GM12878 (cell line): ENCODE measurements around the gene CSF2. TPM values are rescaled to one million over a fixed set of nuclear protein-coding genes. Genes with fewer than 3 reads are reported as not detected.

Experiments
- ATAC-seq: fragments of 200-7000 bp; cut with Tn5 transposase; 3 replicates; pipeline ENCODE4 v1.9.1; 2020; ENCODE audit warnings: mild to moderate bottlenecking, moderate library complexity
- BruUV-seq: library from RNA; stranded (reverse); fragments of 400-500 nt; replicated peaks from 2 replicates; lab custom pipeline; 2021; lab: Mats Ljungman, UMichigan
- CTCF ChIA-PET: fragments of 300-600 bp; sonication (Branson Sonifier 250); formaldehyde crosslinking; extraction: SDS; loops from one replicate; lab custom pipeline; 2021; ENCODE audit warnings: inconsistent platforms; lab: Yijun Ruan, JAX
- POLR2A ChIA-PET: fragments of 350-600 bp; formaldehyde crosslinking; extraction: SDS; loops from one replicate; lab custom pipeline; 2021; ENCODE audit warnings: inconsistent platforms; lab: Charles Lee
- RAD21 ChIA-PET: fragments of 300-600 bp; sonication (Branson Sonifier 250); formaldehyde crosslinking; loops from one replicate; lab custom pipeline; 2023; ENCODE audit warnings: antibody characterized with exemption; ENCODE audit not compliant: unreplicated experiment; lab: Charles Lee
- SMC1A ChIA-PET: fragments of 300-600 bp; sonication (Branson Sonifier 250); formaldehyde crosslinking; loops from one replicate; lab custom pipeline; 2023; ENCODE audit not compliant: unreplicated experiment, uncharacterized antibody; lab: Charles Lee
- DNase-seq: peaks from one replicate; pipeline ENCODE4 v3.0.0-alpha.2; 2011; ENCODE audit warnings: low read depth, low spot score
- FAIRE-seq: peaks from 3 replicates; lab custom pipeline; 2011; peaks lifted over from hg19 to GRCh38; lab: Jason Lieb, UNC
- H2AFZ ChIP-seq: 2 replicates; pipeline ENCODE4 v1.6.0; 2011; ENCODE audit warnings: low read depth, low read length, control low read depth; ENCODE audit not compliant: control insufficient read depth
- H3K27ac ChIP-seq: 2 replicates; pipeline ENCODE4 v1.5.1; 2011; ENCODE audit warnings: control low read depth; ENCODE audit not compliant: control insufficient read depth, insufficient read depth
- H3K27me3 ChIP-seq, 2 experiments: replicated peaks in 1 of 2; 2 replicates each; pipeline versions ENCODE4 v1.6.0 to v1.6.1; 2011; ENCODE audit warnings: low read length in 1 of 2; ENCODE audit not compliant: control insufficient read depth in 2 of 2, insufficient read depth in 2 of 2
- H3K36me3 ChIP-seq, 2 experiments: 2 replicates each; pipeline ENCODE4 v1.5.1; 2011; ENCODE audit warnings: low read length in 1 of 2; ENCODE audit not compliant: control insufficient read depth in 2 of 2, insufficient read depth in 2 of 2
- H3K4me1 ChIP-seq: 2 replicates; pipeline ENCODE4 v1.6.1; 2011; ENCODE audit warnings: mild to moderate bottlenecking, low read length, moderate library complexity, mixed read lengths; ENCODE audit not compliant: control insufficient read depth, insufficient read depth
- H3K4me2 ChIP-seq: 2 replicates; pipeline ENCODE4 v1.6.0; 2011; ENCODE audit warnings: control low read depth; ENCODE audit not compliant: control insufficient read depth, insufficient read depth
- H3K4me3 ChIP-seq: fragments of 200-600 bp; sonication (generic); 2 replicates; pipeline ENCODE4 v1.5.1; 2016
- H3K79me2 ChIP-seq: 2 replicates; pipeline ENCODE4 v1.6.0; 2011; ENCODE audit warnings: low read length; ENCODE audit not compliant: control insufficient read depth, insufficient read depth
- H3K9ac ChIP-seq: 2 replicates; pipeline ENCODE4 v1.8.0; 2011; ENCODE audit warnings: low read length, control low read depth, mixed read lengths; ENCODE audit not compliant: control insufficient read depth, insufficient read depth
- H3K9me3 ChIP-seq: replicated peaks from 3 replicates; pipeline ENCODE4 v1.5.1; 2011; ENCODE audit warnings: mild to moderate bottlenecking, low read length; ENCODE audit not compliant: control insufficient read depth, insufficient read depth
- H4K20me1 ChIP-seq: 2 replicates; pipeline ENCODE4 v1.6.0; 2011; ENCODE audit not compliant: control insufficient read depth, insufficient read depth
- ATF3 ChIP-seq: IDR thresholded peaks from 2 replicates; pipeline ENCODE4 v1.6.1; 2011; ENCODE audit warnings: low read depth, mild to moderate bottlenecking, low read length, moderate library complexity, borderline replicate concordance; ENCODE audit errors: extremely low read depth
- E2F4 ChIP-seq: IDR thresholded peaks from 2 replicates; pipeline ENCODE4 v1.6.1; 2012; ENCODE audit warnings: low read depth, low read length, improper control_type of control experiment
- E4F1 ChIP-seq: fragments of 450-650 bp; IDR thresholded peaks from 2 replicates; pipeline ENCODE4 v1.6.1; 2018; ENCODE audit warnings: borderline replicate concordance, mild to moderate bottlenecking; ENCODE audit not compliant: partially characterized antibody
- HDAC6 ChIP-seq: fragments of 200-600 bp; sonication (generic); IDR thresholded peaks from one replicate; pipeline ENCODE4 v1.8.0; 2017; ENCODE audit warnings: antibody characterized with exemption; ENCODE audit not compliant: unreplicated experiment
- KLF5 ChIP-seq: fragments of 450-650 bp; IDR thresholded peaks from 2 replicates; pipeline ENCODE4 v1.6.1; 2014; ENCODE audit warnings: mild to moderate bottlenecking; ENCODE audit not compliant: partially characterized antibody
- MEF2B ChIP-seq: fragments of 450-650 bp; IDR thresholded peaks from 2 replicates; pipeline ENCODE4 v1.6.1; 2018; ENCODE audit warnings: mild to moderate bottlenecking, moderate library complexity; ENCODE audit not compliant: partially characterized antibody, poor library complexity, severe bottlenecking
- NFIC ChIP-seq: IDR thresholded peaks from 2 replicates; pipeline ENCODE4 v1.6.1; 2012; ENCODE audit warnings: low read depth, mild to moderate bottlenecking, inconsistent platforms, low read length, moderate library complexity
- NKRF ChIP-seq: fragments of 450-650 bp; conservative IDR thresholded peaks from 2 replicates; pipeline ENCODE4 v1.6.1; 2017; ENCODE audit warnings: mild to moderate bottlenecking, moderate library complexity
- USF1 ChIP-seq: IDR thresholded peaks from 2 replicates; pipeline ENCODE4 v1.6.1; 2011; ENCODE audit warnings: borderline replicate concordance, low read depth, mild to moderate bottlenecking, moderate library complexity, mixed read lengths, low read length; ENCODE audit not compliant: insufficient read depth; ENCODE audit errors: extremely low read length
- WGBS: methylation state at CpG from one replicate; pipeline ENCODE4 v1.1.6; 2016; ENCODE audit warnings: low lambda C conversion rate; ENCODE audit not compliant: insufficient replicate concordance, insufficient coverage; ENCODE audit errors: missing lambda C conversion rate; 5-methylcytosine and 5-hydroxymethylcytosine counted together
- in situ Hi-C: fragments of 300-500 bp; cut with MboI; formaldehyde crosslinking; loops from 9 replicates; pipeline ENCODE4 v1.14.3; 2018; ENCODE audit warnings: mixed read lengths
- intact Hi-C: fragments of 100-400 bp; cut with micrococcal nuclease; formaldehyde crosslinking; loops from one replicate; pipeline ENCODE4 v1.14.2; 2022; ENCODE audit not compliant: unreplicated experiment
- polyA plus RNA-seq, 11 experiments: library from polyadenylated mRNA; depleted of rRNA in 4 of 11; unstranded in 6 of 11; stranded (reverse) in 5 of 11; fragments of >200 nt; fragmentation: Nextera tagmentation in 4 of 11; fragmentation: Illumina TruSeq in 1 of 11; extraction: Ambion mirVana in 4 of 11; extraction: Trizol in 1 of 11; gene quantifications; 1 replicate in 1 of 11; 2 replicates in 10 of 11; pipeline versions ENCODE4 v1.2.1 to v1.2.3, GENCODE V29; 2011 to 2016; ENCODE audit warnings: inconsistent platforms in 2 of 11, missing spikeins in 2 of 11, low read depth in 1 of 11
- total RNA-seq, 4 experiments: library from RNA; depleted of rRNA in 3 of 4; stranded (reverse); fragments of >200 nt in 3 of 4; fragmentation: Illumina TruSeq in 1 of 4; extraction: Trizol in 1 of 4; gene quantifications; 2 replicates each; pipeline versions ENCODE4 v1.2.1 to v1.2.3, GENCODE V29; 2013 to 2021
- TF ChIP-seq, protein P1 (sequence below): fragments of 150-350 bp; IDR thresholded peaks from 2 replicates; pipeline ENCODE4 v1.6.1; 2014; ENCODE audit warnings: mild to moderate bottlenecking, low read depth, low read length
- TF ChIP-seq, protein P2 (sequence below): IDR thresholded peaks from 2 replicates; pipeline ENCODE4 v1.6.1; 2012; ENCODE audit warnings: low read length, inconsistent platforms

CSF2 gene
- total and polyA plus RNA-seq, 10 of the 15 experiments (the other 5 are each of a cell fraction or from before 2014, with no cell fraction given) = 0.15 to 2.0 (median 0.69) TPM; not detected in 2

- TF ChIP-seq, protein P1, sequence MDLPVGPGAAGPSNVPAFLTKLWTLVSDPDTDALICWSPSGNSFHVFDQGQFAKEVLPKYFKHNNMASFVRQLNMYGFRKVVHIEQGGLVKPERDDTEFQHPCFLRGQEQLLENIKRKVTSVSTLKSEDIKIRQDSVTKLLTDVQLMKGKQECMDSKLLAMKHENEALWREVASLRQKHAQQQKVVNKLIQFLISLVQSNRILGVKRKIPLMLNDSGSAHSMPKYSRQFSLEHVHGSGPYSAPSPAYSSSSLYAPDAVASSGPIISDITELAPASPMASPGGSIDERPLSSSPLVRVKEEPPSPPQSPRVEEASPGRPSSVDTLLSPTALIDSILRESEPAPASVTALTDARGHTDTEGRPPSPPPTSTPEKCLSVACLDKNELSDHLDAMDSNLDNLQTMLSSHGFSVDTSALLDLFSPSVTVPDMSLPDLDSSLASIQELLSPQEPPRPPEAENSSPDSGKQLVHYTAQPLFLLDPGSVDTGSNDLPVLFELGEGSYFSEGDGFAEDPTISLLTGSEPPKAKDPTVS = no peak
- TF ChIP-seq E2F4 = no peak
- no peak for TF ChIP-seq ATF3
- TF ChIP-seq HDAC6 = no peak
- no peak for TF ChIP-seq NFIC
- no peak for TF ChIP-seq USF1
Observed at GRCh38 chr5:132069561-132069960, 4.0 kb upstream of the CSF2 start (continued).

DNA sequence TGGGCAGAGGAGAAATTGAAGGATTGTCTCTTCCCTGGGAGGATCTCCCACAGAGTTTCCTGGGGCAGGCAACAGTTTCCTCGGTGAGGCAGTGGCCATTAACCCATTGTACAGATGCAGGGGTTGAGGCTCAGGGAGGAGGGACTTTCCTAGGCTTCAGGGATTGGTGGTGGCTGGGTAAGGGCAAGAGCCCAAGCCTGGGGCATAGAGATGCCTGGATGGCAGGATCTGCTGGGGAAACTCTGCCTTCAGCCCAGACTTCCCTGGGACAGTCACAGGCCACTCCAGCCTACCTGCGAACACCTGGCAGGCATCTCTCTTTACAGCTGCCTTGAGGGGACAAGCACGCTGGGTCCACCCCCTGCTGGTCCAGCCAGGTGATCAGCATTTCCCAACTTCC is 3.6 kb upstream of the CSF2 start:
- SMC1A ChIA-PET = no interaction called here
- Histone ChIP-seq H3K27me3 (no peaks in the 10 kb centered on the region), H2AFZ (no peak overlapping the region), H3K4me1 (no peaks in the 10 kb centered on the region), H4K20me1 (peaks cover 1% of the 10 kb centered on the region; the same call in 1 of the 2 replicates), H3K36me3 (no peaks in the 10 kb centered on the region), H3K9me3 (no peaks in the 10 kb centered on the region), H3K9ac (no peak overlapping the region), H3K27ac (no peak overlapping the region), H3K4me3 (no peak overlapping the region), H3K79me2 (no peaks in the 10 kb centered on the region), H3K4me2 (no peak overlapping the region)
- no peak for FAIRE-seq
- CTCF ChIA-PET = no interaction called here
- DNase-seq = no peak
- in situ Hi-C loops (loop anchor here (5.0 to 10.0 kb wide), 4 partner anchors 62 to 435 kb away; no protein-coding TSS in a partner anchor), intact Hi-C loops (no loop called here)
- RAD21 ChIA-PET = no interaction called here
- POLR2A ChIA-PET = no interaction called here
- BruUV-seq = no TSS peak
- WGBS = 35% methylated on average over 3 of the region's 3 CpGs
- ATAC-seq = no peak
- TF ChIP-seq KLF5 = no peak
- no peak for TF ChIP-seq E4F1
- TF ChIP-seq MEF2B = no peak
- no peak for TF ChIP-seq NKRF
- TF ChIP-seq, protein P2, sequence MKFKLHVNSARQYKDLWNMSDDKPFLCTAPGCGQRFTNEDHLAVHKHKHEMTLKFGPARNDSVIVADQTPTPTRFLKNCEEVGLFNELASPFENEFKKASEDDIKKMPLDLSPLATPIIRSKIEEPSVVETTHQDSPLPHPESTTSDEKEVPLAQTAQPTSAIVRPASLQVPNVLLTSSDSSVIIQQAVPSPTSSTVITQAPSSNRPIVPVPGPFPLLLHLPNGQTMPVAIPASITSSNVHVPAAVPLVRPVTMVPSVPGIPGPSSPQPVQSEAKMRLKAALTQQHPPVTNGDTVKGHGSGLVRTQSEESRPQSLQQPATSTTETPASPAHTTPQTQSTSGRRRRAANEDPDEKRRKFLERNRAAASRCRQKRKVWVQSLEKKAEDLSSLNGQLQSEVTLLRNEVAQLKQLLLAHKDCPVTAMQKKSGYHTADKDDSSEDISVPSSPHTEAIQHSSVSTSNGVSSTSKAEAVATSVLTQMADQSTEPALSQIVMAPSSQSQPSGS = no peak
